GM18868 (cell line): Measurements from ENCODE around the gene RERE.
"Not testable (repeated sequence)": the region's sequence is repeated elsewhere in the genome, so short reads cannot be mapped to it uniquely, and the experiment has no call there.

Experiments
- ATAC-seq: cut with Tn5 transposase; IDR thresholded peaks from one replicate; pipeline ENCODE4 v1.9.1; 2021; ENCODE audit warnings: mild to moderate bottlenecking, moderate library complexity; ENCODE audit not compliant: unreplicated experiment

RERE gene

DNA sequence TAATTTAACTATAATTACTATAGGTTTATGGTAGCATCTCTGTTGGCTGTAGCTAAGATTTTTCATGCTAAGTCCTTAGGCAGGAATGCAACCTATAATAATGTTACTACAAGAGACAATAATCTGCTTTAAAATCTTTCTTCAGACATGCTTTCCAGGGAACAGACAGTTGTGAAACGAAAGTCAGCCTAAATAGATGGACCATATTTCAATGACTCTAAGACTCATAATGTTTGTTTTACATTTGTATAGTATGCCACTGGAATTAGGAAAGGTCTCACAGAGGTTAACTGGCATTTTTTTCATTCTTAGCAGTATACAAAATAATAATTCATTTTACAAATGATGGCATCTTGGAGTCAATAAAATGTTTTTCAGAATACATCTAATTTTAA is 8.1 kb downstream of the RERE start:
- no peak for ATAC-seq

DNA sequence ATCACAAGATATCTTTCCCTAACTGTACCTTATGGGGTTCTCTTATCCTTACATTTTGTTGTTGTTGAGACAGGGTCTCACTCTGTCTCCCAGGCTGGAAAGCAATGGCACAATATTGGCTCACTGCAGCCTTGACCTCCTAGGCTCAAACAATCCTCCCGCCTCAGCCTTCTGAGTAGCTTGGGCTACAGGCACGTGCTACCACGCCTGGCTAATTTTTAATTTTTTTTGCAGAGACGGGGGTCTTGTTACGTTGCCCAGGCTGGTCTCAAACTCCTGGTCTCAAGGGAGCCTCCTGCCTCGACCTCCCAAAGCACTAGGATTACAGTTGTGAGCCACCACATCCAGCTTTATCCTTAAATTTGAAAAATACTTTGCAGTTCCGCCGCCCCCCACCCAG is 10.4 kb downstream of the RERE start:
- ATAC-seq, result no peak

DNA sequence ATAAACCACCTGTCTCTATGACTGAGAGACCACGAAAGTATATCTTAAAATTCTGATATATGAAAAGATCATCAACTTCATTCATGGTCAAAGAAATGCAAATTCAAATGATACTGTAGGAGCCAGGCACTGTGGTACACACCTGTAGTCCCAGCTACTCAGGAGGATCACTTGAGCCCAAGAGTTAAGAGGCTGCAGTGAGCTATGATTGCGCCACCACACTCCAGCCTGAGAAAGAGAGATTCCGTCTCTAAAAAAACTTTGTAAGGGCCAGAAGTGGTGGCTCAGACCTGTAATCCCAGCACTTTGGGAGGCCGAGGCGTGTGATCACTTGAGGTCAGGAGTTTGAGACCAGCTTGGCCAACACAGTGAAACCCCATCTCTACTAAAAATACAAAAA is 17.0 kb downstream of the RERE start:
- no peak for ATAC-seq

DNA sequence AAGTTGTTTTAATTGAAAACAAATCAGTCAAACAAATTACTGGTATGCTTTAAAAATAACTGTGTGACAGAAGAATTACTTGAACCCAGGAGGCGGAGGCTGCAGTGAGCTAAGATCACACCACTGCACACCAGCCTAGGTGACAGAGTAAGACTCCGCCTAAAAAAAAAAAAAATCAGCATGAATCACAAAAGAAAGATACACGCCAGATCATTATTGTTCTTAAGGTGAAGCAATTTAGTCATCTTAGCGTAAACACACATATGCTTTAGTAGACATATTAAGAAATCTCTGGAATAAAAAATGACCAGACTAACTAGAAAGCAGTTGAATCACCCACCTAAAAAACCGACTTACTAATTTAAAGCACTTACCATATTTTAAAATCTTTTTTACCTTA is 20.2 kb downstream of the RERE start:
- ATAC-seq, result no peak

DNA sequence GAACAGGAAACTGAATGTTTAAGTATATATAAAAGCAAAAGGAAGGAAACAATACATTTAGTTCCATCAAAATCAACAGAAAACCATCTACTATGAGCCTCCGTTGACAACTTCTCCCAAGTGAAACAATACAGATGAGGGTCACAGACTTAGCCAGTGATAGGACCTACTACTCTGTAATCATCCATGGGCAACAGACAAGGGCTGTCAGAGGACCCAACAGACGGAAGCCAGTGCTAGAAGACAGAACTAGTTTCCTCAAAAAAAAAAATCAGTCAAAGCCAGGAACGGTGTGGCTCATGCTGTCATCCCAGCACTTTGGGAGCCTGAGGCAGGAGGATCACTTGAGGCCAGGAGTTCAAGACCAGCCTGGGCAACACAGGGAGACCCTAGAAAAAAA is 20.6 kb downstream of the RERE start:
- no peak for ATAC-seq

DNA sequence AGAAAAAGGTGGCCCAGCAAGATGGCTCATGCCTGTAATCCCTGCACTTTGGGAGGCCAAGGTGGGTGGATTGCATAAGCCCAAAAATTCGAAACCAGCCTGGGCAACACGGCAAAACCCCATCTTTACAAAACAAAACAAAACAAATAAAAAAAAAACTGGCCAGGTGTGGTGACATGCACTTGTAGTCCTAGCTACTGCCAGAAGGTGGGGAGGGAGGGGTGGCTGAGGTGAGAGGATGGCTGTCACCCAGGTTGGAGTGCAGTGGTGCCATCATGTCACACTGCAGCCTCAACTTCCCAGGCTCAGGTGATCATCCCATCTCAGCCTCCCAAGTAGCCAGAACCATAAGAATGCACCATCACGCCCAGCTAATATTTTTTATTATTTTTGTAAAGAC is 22.8 kb downstream of the RERE start:
- no peak for ATAC-seq

DNA sequence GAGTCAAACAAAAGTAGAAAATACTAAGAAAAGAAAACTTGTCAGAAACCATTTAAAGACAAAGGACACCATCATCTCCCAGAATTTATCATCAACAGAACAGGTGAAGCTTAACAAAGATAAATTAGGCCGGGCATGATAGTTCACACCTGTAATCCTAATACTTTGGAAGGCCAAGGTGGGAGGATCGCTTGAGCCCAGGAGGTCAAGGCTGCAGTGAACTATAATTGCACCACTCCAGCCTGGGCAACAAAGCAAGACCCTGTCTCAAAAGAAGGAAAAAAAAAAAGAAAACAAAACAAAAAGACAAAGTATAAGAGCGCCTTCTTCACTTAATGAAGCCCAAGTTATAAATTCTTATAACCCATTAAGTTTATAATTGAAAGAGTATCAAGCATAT is 25.6 kb downstream of the RERE start:
- ATAC-seq, result no peak

DNA sequence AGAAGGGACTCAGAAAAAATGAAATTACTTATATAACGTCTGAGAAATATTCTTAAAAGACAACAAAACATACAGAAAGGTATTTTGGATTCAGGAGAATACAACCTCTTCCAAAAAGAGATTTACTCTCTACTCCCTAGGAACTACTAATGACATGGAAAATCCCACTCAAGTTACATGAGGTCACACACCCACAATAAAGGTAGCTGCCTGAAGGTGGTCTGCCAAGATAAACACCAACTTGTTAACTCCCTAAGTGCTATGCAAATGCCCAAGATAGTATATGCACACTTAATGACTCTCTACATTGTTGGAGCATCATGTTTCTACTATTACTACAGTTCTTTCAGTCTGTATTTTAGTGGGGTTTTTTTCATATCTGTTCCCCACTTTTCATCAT is 26.5 kb downstream of the RERE start:
- ATAC-seq, result no peak

DNA sequence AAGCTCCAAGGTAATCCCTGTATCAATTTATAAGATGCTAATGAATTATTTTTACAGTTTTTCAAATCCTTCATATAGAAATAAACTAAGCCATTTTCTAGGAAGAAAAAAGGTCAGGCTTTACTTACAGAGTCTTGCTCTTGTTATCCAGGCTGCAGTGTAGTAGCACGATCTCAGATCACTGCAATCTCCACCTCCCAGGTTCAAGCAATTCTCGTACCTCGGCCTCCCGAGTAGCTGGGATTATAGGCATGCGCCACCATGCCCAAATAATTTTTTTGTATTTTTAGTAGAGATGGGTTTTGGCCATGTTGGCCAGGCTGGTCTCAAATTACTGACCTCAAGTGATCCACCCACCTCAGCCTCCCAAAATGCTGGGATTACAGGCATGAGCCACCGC is 27.0 kb downstream of the RERE start:
- no peak for ATAC-seq

DNA sequence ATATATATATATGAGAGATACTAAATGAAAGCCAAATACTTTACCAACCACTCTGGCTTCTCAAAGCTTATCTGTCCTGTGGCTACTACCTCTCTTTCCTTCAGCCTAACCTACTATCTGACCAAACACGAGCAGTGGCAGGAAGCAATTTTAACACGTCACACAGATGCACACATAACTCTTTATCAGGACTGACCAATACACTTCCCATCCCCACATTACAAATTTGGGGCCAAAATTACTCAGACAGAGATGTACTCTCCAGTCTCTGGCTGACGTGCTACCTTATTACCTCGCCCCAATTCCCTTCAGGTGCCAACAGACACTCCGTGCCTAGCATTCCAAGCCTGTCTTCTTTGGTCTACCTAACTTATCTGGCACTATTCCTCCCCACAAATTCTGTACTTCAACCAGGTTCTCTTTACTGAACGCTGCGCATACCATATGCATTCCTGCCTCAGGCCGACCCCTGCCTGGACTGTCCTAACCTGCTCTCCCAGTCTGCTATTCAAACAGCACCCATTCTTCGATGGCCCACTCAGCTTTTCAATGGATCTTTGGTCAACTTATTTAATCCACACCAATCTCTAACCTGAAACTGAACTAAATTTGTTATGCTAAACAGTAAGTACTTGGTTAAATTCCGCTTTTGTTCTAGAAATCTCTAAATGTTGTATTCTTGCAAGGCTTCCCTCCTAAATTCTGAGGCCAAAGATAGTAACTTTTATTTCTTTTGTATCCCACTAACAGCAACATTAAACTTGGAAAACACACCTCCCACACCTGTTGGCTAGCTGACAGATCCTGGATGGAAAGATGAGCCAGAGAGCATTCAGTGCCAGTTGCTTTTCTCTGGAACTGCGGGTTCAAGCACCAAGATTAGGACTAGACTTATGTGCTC is 27.9 kb downstream of the RERE start:
- no peak for ATAC-seq

DNA sequence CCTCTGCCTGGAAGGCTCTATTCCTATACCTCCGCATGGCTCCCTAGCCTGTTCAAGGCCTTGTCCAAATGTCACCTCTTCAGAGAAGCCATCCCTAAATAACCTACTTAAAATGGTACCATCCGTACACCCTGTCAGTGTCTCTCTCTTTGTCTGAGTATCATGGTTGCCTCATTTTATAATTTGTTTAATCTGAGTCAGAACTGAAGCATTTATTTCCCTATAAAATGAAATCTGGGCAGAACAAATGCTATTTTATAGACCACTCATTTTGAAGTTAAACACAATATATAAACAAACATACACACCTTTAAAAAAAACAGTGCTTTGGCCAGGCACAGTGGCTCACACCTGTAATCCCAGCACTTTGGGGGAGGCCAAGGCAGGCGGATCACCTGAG is 30.2 kb downstream of the RERE start:
- ATAC-seq, result no peak

DNA sequence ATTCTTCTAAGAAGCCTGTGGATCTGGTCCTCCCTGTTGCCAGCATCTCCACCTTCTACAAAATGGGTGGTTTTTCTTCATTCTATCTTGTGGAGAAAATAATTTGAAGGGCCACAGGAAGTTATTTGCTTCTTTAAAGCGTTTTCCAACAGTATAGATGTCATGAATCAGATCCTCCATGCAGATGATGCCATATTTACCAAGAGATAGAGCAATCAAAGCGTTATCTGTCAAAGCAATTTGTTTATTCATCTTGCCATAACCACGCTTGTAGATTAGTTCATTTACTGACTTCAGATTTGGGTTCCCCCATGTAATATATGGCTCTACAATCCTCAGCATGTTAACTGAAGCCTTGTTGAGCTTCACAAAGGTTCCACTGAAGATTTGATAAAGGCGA is 31.2 kb downstream of the RERE start:
- ATAC-seq, result not testable (repeated sequence)

DNA sequence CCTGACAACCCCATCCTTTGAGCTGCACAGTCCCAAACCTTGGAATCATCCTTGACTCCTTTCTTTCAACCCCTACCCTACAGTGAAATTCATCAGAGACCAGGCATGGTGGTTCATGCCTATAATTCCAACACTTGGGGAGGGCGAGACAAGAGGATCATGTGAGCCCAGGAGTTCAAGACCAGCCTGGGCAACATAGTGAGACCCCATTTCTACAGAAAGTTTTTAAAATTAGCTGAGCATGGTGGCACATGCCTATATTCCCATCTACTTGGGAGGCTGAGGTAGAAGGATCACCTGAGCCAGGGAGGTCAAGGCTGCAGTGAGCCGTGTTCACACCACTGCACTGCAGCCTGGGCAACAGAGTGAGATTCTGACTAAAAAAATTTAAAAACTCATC is 34.5 kb downstream of the RERE start:
- ATAC-seq, result no peak

DNA sequence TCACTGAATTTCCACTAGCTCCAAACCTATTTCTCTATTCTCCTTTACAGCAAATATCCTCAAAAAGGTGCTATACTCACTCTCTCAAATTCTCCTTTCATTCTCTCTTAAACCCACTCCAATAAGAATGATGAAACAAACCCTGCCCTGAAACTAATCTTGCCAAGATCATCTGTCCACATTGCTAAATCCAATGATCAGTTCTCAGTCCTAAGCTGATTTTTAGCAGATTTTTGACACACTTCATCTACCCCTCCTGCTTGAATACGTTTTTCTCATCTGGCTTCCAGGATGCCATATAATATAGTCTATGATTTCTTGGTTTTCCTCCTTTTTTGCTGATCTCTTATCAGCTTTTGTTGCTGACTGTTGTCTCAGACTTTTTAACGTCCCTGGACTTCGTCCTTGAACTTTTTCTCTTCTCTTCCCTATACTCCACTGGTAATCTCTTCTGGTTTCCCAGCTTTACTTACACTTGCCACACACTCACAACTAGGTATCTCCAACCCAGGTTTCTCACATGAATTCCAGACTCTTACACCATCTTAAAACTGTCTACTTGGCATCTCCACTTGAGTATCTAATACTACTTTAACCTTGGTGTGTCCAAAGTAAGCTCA is 35.3 kb downstream of the RERE start:
- ATAC-seq, result no peak

DNA sequence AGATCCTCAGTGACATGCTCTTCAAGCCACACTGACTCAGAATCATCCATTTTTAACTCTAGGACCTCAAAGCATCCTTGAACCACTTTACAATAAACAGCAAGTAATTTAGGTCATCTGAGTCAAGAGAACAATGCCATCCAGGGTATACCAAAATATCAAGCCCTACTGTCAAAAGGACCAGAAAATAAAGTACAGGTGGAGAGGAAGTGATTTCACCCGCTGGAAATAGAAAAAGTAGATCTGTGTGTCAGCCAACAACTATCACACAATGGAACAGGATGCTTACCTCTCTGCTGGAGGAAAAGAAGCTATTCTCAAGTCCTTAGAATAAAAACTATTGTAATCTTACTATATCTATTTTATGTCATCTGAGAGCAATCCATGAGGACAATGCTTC is 37.0 kb downstream of the RERE start:
- ATAC-seq, result no peak

DNA sequence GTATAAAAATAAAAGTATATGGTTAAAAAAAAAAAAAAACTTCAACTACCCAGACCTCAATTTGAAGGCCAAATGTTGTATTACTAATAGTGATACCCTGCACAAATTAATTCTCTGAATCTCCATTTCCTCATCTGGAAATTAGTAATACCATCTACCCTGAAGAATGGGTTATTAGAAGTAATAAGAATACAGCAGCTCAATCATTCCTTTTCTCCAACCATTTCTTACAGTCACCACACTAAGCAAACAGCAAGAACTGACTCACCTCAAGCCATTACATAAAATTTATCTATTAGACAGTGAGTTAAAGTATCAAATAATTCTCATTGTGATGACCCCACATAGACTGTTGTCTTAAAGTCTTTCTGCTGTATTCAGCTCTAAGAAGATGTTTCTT is 39.6 kb downstream of the RERE start:
- ATAC-seq, result no peak

DNA sequence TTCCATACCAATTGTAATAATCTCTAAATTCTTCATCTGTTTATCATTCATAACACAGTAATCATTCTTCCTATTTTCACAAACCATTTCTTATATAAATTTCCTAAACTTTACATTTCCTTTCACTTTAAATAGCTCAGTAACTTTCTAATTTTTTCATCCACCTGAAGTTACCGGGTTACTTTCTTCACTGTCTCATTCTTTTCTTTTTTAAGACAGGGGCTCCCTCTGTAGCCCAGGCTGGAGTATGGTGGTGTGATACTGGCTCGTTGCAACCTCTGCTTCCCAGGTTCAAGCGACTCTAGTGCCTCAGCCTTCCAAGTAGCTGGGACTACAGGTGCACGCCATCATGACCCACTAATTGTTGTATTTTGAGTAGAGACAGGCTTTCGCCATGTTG is 41.3 kb downstream of the RERE start:
- no peak for ATAC-seq

DNA sequence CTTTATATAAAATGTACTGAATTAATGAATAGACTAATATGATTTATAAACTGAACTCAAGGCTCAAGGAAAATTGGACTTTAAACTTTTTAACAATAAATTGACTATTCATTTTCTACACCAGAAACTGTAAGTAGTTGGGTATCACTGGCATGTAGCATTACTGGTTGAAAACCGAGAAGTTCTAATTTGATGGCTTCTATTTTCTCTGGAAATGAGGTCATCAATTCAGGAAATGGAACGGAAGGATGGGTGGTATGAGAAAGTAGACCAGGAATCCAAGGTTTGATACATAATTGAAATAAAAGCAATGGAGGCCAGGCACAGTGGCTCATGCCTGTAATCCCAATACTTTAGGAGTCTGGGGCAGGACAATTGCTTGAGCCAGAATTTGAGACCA is 50.4 kb downstream of the RERE start:
- ATAC-seq, result no peak

DNA sequence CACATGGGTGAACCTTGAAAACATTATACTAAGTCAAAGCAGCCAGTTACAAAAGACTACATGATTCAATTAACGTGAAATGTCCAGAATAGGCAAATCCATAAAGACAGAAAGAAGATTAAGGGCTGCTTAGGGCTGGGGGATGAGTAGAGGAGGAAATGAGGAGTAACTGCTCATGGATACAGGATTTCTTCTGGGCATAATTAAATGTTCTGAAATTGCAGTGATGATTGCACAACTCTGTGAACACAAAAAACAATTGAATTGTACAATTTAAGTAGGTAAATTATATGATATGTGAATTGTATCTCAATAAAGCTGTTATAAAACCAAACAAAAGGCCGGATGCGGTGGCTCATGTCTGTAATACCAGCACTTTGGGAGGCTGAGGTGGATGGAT is 52.2 kb downstream of the RERE start:
- no peak for ATAC-seq

DNA sequence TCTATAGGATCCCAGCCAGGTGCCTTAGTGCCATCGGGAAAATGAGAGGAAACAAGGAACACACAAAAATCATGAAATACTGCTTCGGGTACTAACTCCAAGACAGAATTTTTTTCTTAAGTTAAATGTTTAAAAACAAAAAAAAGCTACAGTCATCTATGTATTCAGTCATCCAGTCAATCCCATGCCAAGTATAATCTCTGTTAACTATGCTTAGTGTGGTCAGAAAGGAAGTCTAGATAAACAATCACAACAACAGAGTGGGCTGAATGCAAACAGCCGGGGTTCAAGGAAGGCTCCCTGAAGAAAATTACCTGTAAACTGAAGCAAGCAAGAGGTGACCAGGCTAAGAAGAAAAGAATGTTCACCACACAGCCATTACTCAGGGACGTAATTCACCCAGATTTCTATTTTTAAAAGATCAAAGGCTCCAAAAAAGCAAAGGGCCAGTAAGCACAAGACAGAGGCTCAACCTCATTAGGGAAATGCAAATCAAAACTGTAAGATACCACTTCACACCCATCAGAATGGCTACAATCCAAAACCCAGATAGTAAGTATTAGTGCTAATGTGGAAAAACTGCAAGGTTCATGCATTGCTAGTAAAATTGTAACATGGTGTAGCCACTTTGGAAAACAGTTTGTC is 53.0 kb downstream of the RERE start:
- ATAC-seq, result peak; percentile 30

DNA sequence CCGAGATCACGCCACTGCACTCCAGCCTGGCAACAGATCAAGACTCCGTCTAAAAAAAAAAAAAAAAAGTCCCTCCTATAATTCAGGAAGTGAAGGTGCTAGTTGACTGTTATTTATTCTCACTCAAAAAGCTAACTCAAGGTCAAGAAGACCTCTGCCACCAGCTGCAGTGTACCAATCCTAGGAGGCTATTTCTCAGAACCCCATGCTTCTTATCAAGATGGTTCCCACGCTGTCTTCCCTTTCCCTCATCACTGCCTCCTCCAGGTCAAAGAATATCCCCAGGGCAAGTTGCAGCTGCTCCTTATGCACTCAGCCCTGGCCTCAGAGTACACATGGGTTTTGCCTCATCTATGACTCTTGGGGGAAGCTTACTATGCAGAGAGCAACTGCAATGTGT is 53.6 kb downstream of the RERE start:
- ATAC-seq, result peak; percentile 75

DNA sequence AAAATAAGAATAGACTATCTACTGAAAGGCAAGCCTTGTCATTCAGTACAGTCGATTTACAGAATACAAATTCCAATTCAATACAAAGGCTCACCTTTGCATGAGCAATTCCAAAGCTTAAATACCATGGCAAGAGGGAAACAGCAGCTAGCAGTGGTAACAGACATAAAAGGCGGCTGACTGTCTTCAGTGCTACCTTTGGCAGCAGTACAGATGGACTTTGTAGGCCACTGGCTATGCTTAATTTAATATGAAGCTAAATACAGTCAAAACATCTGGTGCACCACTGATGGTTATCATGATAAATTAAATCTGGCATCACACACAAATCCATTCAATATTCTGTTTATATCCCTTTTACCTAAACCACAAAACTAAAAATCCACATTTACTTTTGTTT is 62.4 kb downstream of the RERE start:
- ATAC-seq, result no peak
